Activated CD4-positive, alpha-beta T cell treated with anti-CD3 and anti-CD28 coated beads, Interleukin-10, Interleukin-2, amounts not matched to agents 100 ng/mL and 50 ng/mL, durations not matched to agents 16 hours and 8 hours (primary cell): ENCODE measurements around the gene ARHGAP12.
"Not testable (repeated sequence)": the region's sequence is repeated elsewhere in the genome, so short reads cannot be mapped to it uniquely, and the experiment has no call there.

Source experiments
- DNase-seq: peaks from one replicate; pipeline ENCODE4 v3.0.0-alpha.2; 2020

ARHGAP12 gene, protein sequence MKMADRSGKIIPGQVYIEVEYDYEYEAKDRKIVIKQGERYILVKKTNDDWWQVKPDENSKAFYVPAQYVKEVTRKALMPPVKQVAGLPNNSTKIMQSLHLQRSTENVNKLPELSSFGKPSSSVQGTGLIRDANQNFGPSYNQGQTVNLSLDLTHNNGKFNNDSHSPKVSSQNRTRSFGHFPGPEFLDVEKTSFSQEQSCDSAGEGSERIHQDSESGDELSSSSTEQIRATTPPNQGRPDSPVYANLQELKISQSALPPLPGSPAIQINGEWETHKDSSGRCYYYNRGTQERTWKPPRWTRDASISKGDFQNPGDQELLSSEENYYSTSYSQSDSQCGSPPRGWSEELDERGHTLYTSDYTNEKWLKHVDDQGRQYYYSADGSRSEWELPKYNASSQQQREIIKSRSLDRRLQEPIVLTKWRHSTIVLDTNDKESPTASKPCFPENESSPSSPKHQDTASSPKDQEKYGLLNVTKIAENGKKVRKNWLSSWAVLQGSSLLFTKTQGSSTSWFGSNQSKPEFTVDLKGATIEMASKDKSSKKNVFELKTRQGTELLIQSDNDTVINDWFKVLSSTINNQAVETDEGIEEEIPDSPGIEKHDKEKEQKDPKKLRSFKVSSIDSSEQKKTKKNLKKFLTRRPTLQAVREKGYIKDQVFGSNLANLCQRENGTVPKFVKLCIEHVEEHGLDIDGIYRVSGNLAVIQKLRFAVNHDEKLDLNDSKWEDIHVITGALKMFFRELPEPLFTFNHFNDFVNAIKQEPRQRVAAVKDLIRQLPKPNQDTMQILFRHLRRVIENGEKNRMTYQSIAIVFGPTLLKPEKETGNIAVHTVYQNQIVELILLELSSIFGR

DNA sequence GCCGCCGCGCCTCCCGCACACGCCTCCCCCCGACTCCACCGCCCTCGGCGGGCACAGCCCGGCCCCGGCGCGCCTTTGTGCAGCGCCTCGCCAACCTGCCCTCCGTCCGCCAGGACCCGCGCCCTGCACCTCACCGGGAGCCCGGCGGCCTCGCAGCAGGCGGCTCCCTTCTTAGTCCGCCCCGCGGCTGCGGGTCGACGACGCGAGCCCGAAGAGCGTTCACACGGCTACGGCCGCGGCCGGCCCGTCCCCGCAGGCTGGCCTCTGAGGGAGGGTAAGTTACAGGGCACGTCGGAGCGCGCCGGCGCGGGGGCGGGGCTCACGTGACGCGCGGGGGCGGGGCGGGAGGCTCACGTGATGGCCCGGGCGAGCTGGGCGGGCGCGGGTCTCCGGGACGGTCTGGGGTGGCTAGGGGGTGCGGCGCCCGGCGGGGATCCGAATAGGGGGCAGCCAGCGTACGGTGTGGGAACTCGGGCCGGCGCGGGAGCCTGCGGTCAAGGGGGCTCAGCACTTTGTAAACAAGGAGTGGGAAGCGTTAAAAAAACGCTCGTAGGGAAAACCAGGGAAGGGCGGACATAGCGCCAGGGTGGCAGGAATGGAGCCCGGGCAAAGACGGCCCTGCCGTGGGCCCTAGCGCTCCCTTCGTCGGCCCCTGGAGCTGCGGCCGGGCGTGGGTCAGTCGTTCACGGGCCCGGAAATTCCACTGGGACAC, at the start of gene ARHGAP12:
ARHGAP12 (minus strand) TSS at position 283 of the 712 bp plus-strand sequence. CDS start 19,976 bp downstream, outside the sequence.
- peak; percentile 89 for DNase-seq

DNA sequence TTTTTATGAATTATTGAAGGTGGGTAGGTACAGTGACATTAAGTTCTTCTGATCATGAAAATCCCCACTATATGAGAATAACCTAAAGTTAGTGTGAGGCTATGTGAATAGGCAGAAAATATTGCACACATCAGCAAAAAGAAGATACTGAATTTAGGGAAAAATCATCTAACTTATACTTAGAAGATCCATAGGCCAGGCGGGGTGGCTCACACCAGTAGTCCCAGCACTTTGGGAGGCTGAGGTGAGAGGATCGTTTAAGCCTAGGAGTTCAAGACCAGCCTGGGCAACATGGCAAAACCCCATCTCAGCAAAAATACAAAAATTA, 49.5 kb upstream of the ARHGAP12 start:
- no peak for DNase-seq

DNA sequence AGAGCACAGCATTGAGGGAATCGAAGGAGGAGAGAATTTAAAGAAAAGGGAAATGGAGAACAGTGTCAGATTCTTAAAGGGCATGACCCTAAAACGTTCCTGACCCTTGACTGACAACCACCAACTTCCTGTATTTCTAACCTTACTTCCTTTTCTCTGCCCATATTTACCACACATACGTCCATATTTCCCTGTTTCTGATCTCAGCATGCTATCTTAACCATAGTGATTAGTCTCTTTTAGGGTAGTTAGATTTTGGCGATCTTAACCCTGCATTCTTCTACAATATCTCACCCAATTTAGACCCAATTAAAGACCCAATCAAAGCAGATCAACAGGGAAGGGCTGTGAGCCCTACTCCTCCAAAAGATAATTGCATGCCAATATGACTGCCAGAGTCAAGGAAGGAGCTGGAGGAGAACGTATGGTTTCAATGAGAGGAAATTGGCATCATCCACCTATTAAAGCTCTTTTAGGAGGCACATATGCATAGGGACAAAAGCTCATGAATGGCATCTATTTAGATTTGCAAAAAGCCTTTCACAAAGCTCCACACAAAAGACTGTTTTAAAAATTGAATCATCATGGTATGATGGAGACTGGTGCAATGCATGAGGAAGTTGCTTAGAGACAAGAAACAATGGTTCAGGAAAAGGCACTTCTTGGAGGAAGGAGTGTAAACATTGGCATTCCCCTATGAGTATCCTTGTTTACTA, 49.0 kb upstream of the ARHGAP12 start:
- DNase-seq = peak; percentile 14

DNA sequence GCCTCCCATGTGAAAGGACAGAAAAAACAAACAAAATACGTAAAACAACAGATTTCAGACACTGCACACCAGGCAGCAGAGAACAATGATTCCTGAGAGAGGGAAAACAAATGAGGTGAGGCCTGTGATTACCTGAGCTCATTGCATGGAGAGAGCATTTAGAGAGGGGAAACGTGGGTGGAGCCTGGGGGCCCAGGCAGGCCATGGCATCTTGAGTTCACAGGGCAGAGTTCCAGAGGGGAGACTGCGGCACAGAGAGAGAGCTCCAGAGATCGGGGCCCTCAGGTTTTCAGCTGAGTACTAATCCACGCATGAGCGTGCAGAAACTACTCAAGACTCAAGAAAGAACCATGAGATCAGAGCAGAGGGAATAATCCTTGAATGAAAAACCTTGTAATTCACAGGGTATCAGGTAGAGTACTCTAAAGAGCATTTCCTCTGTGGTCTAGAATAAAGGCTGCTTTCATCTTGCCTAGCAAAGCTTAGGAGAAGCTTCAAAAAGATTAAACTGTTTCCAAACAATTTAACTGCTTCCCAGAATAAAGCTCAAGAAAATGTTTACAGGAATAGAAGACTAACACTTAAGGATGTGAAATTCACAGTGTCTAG, 46.6 kb upstream of the ARHGAP12 start:
- no peak for DNase-seq

DNA sequence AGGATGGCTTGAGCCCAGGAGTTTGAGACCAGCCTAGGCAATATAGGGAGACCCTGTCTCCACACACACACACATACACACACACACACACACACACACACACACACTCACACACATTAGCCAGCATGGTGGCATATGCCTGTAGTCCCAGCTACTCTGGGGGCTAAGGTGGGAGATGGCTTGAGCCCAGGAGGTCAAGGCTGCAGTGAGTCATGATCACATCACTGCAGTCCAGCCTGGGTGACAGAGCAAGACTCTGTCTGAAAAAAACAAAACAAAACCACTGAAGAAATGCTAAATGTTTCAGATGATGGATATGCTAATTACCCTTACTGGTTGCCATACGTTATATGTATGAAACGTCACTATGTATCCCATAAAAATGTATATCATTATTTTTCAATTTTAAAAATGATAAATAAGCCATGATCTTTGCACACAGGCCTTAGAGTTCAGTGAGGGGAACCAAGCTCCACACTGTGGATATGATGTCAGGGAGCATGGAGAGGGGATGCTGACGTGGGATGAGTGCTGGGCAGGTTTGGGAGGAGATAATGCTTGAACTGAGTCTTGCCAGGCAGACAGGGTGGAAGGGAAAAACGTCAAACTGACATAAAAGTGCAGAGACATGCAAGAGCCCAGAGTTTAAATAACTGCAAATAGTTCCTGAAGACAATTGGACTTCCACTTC, 45.9 kb upstream of the ARHGAP12 start:
- DNase-seq = no peak

DNA sequence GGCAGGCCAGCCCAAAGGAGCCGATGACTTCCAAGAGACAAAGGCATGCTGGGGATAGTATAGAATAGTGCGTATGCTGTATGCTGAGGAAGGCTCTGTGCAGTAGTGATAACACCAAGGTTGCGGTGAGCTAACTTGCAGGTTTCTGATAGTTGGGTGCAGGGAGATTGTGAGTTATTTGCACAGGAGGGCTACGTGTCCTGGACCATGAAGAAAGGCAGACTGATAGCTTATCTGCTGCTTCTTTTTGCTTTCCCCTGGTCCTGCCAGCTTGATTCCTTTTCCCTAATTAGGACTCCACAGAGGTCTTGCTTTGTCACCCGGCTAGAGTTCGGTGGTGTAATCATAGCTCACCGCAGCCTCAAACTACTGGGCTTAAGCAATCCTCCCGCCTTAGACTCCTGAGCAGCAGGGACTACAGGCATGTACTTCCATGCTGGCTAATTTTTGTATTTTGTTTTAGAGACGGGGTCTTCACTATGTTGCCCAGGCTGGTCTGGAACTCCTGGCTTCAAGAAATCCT, 43.9 kb upstream of the ARHGAP12 start:
- no peak for DNase-seq

DNA sequence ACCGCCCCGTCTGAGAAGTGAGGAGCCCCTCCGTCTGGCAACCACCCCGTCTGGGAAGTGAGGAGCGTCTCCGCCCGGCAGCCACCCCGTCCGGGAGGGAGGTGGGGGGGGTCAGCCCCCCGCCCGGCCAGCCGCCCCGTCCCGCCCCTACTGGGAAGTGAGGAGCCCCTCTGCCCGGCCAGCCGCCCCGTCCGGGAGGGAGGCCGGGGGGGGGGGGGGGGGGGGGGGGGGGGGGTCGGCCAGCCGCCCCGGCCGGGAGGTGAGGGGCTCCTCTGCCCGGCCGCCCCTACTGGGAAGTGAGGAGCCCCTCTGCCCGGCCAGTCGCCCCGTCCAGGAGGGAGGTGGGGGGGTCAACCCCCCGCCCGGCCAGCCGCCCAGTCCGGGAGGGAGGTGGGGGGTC, 41.2 kb upstream of the ARHGAP12 start:
- not testable (repeated sequence) for DNase-seq

DNA sequence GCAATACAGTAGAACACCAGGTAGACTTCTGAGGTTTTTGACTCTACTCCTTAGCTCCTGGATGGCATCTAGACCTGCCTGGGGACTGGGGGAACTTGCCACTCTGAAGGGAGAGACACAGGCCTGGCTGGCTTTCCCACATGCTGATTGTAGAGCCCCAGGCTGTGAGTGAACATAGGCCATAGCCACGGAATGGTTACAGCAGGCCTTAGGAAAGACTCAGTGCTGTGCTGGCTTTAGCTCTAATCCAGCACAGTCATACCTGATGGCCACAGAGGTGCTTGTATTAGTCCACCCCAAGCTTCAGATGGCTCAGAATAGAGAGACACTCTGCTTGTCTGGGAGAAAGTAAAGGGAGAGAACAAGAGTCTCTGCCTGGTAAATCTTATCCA, 35.0 kb upstream of the ARHGAP12 start:
- DNase-seq = no peak

DNA sequence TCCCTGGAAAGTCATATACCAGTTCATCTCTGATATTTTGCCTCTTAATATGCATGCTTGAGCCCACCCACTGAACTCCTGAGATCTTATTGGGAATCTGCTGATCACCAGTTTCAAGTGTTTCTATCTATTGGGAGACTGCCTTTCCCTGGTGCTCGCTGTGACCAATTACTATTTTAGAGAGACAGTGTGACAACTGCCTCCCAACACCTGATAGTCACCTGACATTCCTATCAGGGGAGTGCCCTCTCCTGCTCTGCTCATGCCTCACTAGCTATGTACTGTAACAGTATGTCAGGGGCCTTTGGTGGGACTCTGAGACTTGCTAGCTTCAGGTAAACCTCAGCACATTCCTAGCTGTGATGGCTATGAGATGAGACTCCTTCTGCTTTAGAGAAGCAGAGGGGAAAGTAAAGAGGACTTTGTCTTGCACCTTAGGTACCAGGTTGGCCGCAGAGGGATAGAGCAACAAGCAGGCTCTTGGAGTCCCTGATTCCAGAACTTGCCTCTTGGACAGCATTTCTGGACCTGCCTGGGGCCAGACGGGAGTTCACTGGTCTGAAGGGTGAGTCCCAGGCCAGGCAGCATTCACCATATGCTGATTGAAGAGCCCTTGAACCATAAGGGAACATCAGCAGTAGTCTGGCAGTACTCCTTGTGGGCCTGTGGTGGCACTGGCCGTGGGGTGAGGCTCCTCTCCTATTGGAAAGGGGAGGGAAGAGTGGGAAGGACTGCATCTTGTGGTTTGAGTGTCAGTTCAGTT, 34.4 kb upstream of the ARHGAP12 start:
- DNase-seq = no peak

DNA sequence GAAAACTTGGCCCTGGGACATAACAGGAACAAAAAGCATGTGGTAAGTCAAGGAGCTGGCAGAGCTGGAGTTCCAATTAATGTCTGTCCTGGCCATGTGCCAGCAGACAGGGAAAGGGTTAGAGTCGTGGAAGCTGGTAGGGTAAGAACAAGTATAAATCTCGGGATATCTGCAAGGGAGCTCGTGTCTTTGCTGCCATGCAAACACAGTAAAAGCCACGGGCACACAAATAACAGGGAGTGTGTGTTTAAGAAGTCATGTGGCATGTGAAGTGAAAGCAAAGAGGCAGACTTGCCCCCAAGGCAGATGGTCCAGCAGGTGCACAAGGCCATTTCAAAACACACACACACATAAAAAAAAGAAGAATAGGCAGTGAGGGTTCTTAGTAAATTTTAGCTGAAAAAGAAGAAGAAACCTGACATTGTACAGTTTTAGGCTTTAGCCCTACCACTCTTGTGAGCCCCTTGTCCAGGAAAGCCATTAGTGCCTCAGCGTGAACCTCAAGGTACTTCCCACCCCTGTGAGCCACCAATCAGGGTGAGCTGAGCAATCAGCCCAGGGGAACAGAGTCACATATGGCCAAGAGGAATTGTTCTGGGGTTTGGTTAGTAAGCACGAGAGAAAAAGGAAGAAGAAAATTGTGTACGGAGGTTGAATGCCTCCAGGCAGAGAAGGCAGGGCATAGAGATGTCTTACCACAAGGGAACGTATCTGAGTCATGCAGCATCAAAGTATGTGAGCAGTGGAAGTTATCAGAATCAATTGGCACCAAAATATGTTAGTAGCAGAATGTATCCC, 32.8 kb upstream of the ARHGAP12 start:
- peak; percentile 40 for DNase-seq

DNA sequence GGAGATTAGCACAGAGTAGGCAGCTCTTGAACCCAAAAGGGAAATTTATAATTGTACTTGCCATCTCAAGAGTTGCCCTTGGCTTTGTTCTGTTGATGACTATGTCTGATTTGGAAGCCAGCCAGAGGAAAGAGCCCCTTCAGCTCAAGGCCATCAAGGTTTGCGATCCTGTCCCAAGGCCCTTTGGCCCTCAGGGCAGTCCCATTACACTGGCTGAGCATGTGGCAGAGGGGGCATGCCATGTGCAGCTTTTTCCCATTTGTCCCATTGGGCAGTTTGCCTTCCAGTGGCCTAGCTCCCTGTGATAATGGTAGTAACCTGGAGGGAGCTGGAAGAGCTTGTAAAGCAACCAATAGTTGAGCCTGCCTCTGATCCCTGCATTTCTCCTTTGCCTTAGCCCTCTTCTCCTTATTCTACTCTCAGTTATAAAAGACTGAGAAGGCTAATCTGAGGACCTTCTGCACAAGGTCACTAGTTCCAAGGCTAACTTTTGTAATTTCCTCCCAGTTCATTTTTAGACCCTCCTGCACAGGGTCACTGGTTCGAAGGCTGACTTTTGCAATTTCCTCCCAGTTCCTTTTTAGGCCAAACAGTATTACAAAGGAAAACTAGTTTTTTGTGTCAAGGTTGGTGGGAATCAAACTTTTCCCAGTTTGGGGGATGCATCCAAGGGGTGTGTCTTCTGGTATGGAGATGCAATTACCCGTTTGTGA, 31.0 kb upstream of the ARHGAP12 start:
- no peak for DNase-seq

DNA sequence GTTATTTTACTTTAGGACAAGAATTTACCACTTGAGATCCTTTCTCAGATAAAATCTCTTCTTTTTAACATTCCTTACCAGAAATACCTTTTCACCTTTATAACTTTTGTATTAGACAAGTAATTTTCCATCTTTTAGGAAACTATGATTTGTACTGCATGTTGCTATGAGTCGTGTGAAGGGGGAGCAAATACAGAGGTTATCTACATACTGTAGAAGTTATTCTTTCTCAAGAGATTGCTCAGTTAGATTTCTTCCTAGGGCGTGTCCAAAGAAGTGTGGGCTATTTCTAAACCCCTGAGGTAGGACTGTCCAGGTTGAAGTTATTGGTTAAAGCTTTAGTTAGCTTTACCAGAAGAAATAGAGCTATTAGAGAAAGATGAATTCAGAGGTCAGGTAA, 30.2 kb upstream of the ARHGAP12 start:
- no peak for DNase-seq

DNA sequence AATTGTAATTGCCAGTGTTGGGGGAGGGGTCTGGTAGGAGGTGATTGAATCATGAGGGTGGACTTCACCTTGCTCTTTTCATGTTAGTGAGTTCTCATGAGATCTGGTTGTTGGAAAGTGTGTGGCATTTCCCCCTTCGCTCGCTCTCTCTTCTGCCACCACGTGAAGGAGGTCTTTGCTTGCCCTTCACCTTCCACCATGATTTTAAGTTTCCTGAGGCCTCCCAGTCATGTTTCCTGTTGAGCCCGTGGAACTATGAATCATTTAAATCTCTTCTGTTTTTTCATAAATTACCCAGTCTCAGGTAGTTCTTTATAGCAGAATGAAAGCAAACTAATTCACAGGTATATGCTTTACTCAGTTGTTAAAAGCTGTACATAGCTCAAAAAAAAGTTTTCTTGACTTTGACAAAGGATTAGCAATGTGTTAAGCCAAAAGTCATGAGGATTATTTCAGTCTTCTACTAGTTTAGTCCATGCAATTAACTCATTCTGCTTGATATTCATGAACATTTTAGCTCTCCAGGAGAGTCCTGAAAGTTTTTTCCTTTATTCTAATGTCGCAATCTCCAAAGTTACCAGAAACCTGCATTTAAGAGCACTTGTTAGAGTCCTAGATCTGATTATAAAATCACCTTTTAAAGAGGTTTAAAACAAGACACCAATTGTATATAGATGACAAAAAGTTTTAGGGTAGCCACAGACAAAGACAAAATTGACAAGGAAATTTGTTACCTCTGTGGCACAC, 27.7 kb upstream of the ARHGAP12 start:
- DNase-seq = no peak

DNA sequence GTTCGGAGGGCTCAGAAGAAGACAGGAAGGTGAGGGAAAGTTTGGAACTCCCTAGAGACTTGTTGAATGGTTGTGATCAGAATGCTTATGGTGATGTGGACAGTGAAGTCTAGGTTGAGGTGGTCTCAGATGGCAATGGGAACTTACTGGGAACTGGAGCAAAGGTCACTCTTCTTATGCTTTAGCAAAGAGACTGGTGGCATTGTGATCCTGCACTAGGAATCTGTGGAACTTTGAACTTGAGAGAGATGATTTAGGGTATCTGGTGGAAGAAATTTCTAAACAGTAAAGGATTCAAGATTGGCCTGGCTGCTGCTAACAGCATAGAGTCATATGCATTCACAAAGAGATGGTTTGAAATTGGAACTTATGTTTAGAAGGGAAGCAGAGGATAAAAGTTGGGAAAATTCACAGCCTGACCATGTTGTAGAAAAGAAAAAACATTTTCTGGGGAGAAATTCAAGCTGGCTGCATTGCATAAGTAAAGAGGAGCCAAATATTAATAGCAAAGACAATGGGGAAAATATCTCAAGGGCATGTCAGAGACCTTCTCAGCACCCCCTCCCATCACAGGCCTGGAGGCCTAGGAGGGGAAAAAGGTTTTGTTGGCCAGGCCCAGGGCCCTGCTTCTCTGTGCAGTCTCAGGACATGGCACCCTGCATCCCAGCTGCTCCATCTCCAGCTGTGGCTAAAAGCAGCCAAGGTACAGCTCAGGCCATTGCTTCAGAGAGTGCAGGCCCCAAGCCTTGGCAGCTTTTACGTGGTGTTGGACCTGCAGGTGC, 26.0 kb upstream of the ARHGAP12 start:
- DNase-seq = no peak

DNA sequence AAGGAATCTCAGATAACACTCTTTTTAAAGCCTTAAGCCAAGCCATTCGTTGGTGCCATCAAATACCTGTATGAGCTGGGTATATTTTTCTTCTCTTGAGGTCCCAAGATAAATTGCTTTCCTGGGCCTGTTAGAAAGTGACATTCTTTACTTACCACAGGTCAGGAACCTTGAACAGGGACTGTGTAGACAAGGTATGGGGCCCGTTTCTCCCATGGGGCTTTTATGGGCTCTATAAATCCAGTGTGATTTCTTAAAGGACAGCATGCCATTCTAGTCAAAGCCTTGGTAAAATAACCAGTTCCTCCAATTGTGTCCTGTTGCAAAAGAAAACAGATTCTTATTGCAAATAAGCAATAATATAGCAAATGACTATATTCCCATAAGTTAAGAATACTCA, 24.8 kb upstream of the ARHGAP12 start:
- no peak for DNase-seq

DNA sequence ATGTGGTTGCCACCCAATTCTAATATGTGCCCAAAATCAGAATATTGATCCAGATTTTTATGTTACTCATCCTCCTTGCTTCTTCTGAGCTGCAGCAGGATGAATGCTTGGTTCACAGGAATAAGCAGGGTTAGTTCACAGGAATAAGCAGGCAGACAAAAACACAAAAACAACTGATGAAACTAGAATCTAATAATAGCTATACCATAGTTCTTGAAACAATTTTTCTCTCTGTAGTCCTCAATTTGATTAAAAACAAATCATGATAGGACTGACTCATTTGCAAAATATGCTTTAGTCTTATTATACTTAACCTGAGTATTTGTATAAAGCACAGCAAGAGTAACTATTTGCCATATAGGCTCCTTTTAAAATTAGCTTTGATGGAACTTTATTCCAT, 24.4 kb upstream of the ARHGAP12 start:
- no peak for DNase-seq

DNA sequence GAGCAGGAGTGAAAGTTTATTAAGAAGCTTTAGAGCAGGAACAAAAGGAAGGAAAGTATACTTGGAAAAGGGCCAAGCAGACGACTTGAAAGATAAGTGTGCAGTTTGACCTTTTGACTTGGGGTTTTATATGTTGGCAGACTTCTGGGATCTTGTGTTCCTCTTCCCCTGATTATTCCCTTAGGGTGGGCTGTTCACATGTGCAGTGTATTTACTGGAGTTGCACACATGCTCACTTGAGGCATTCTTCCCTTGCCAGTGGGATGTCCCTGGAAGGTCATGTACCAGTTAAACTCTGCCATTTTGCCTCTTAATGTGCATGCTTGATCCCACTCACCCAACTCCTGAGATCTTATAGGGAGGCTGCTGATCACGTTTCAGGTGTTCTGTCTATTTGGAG, 23.4 kb upstream of the ARHGAP12 start:
- DNase-seq = no peak

DNA sequence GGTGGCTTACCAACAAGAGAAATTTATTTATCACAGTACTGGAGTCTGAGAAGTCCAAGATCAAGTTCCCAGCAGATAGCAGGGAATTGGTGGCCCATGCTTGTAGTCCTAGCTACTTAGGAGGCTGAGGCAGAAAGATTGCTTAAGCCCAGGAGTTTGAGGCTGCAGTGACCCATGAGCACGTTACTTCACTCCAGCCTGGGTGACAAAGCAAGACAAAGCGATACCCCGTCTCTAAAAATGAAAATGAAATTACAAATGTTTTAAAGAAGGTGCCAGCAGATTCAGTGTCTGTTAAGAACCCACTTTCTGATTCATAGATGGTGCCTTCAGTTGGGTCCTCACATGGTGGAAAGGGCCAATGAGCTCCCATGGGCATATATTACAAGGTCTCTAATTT, 20.6 kb upstream of the ARHGAP12 start:
- peak; percentile 9 for DNase-seq
